ENCODE results near the gene HMCN2. TPM values are rescaled to one million over a fixed set of nuclear protein-coding genes. Genes with fewer than 3 reads are reported as not detected.

Gene HMCN2
- total RNA-seq, 1 donor from 2014 or later = 0.15 TPM

DNA sequence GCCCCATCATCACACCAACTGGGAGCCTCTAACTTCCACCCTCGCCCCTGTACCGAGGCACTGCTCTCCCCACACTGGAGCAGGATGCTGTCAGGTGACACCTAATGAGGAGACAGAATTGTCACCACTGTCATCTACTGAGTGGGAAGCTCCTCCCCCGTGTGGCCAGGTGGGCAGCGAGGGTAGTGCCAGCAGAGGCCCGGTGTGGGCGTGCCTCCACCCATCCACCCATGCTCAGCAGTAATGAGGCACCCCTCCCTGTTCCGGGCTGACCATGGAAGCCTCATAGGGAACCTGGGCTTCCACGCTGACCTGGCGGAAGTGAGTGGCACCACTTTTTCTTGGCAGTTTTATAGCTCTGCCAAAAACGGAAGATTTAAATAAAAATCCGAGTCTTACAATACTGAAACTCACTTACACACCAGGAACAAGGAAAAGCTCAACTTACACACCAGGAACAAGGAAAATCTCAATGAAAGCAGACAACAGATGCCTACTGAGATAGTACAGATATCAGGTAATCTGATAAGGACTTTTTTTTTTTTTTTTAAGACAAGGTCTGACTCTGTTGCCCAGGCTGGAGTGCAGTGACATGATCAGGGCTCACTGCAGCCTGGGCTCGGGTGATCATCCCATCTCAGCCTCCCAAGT, 148.6 kb downstream of the HMCN2 start:
- peaks cover 11% of the 10 kb centered on the region for H3K27me3 Mint-ChIP-seq (ENCODE audit: insufficient read depth, low read depth)
- H3K4me3 Mint-ChIP-seq = no peak overlapping the region
- H3K27ac Mint-ChIP-seq = peak overlapping the region; percentile 33
- H3K9ac ChIP-seq = no peak overlapping the region
- H3K9me3 Mint-ChIP-seq = no peaks in the 10 kb centered on the region
- H3K4me1 Mint-ChIP-seq = peaks cover 13% of the 10 kb centered on the region
- H3K4me2 ChIP-seq = no peak overlapping the region
- no peaks in the 10 kb centered on the region for H3K27me3 ChIP-seq
- no peaks in the 10 kb centered on the region for H3K9me3 ChIP-seq (ENCODE audit: low read depth)
- no peaks in the 10 kb centered on the region for H3K36me3 ChIP-seq
- no peak overlapping the region for H3K27ac ChIP-seq
- no peak overlapping the region for H2AFZ ChIP-seq (replicated peaks)
- no peaks in the 10 kb centered on the region for H4K20me1 ChIP-seq (ENCODE audit: low read depth)
- H3K4me3 ChIP-seq = no peak overlapping the region
- no peak for DNase-seq (ENCODE audit: low spot score)
- H3F3A ChIP-seq (ENCODE audit: low read depth) = no peaks in the 10 kb centered on the region
- no peaks in the 10 kb centered on the region for H3K4me1 ChIP-seq
- TF ChIP-seq EZH2phosphoT487 (IDR thresholded peaks at IDR 0.05) (no peak), EZH2 (IDR thresholded peaks at IDR 0.05) (no peak)
- TF ChIP-seq, protein P1, sequence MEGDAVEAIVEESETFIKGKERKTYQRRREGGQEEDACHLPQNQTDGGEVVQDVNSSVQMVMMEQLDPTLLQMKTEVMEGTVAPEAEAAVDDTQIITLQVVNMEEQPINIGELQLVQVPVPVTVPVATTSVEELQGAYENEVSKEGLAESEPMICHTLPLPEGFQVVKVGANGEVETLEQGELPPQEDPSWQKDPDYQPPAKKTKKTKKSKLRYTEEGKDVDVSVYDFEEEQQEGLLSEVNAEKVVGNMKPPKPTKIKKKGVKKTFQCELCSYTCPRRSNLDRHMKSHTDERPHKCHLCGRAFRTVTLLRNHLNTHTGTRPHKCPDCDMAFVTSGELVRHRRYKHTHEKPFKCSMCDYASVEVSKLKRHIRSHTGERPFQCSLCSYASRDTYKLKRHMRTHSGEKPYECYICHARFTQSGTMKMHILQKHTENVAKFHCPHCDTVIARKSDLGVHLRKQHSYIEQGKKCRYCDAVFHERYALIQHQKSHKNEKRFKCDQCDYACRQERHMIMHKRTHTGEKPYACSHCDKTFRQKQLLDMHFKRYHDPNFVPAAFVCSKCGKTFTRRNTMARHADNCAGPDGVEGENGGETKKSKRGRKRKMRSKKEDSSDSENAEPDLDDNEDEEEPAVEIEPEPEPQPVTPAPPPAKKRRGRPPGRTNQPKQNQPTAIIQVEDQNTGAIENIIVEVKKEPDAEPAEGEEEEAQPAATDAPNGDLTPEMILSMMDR (IDR thresholded peaks at IDR 0.05) = no peak
- no peaks in the 10 kb centered on the region for H3K79me2 ChIP-seq (ENCODE audit: low read depth)
- no peaks in the 10 kb centered on the region for H3K36me3 Mint-ChIP-seq

DNA sequence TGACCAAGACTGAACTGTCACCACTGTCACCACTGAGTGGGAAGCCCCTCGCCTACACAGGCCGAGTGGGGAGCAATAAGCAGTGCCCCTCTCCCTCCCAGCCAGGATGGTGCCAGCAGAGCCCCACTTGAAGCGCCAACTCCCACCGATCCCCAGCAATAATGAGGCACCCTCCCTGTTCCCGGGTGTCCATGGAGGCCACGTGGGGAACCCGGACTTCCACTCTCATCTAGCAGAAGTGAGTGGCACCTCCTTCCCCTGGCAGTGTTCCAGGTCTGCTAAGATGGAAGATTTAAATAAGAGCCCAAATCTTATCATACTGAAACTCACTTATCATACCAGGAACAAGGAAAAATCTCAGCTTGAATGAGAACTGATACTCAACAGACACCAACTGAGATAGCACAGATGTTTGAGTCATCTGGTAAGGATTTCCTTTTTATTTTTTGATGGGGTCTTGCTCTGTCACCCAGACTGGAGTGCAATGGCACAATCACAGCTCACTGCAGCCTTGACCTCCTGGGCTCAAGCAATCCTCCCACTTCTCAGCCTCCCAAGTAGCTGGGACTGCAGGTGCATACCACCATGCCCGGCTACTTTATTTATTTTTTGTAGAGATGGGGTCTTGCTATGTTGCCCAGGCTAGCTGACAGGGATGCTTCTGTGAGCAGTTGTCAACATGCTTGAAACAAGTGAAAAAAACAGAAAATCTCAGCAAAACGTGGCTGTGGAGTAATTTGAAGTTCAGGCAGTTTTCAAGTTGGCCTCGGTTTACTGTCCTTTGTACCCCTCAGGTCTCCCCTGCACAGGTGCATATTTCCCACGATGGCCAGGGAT, 149.6 kb downstream of the HMCN2 start:
- no peaks in the 10 kb centered on the region for H3K27me3 ChIP-seq
- Mint-ChIP-seq H3K27ac (no peak overlapping the region), H3K36me3 (no peaks in the 10 kb centered on the region), H3K4me3 (no peak overlapping the region), H3K9me3 (no peaks in the 10 kb centered on the region), H3K27me3 (ENCODE audit: insufficient read depth, low read depth) (peaks cover 11% of the 10 kb centered on the region), H3K4me1 (peaks cover 13% of the 10 kb centered on the region)
- H3K27ac ChIP-seq = no peak overlapping the region
- no peaks in the 10 kb centered on the region for H3F3A ChIP-seq (ENCODE audit: low read depth)
- no peak for TF ChIP-seq EZH2phosphoT487 (IDR thresholded peaks at IDR 0.05)
- TF ChIP-seq, protein P1 (IDR thresholded peaks at IDR 0.05) = no peak
- no peak for TF ChIP-seq EZH2 (IDR thresholded peaks at IDR 0.05)
- H3K79me2 ChIP-seq (ENCODE audit: low read depth) = no peaks in the 10 kb centered on the region
- H4K20me1 ChIP-seq (ENCODE audit: low read depth) = no peaks in the 10 kb centered on the region
- no peak overlapping the region for H3K4me2 ChIP-seq
- no peaks in the 10 kb centered on the region for H3K4me1 ChIP-seq
- H3K9me3 ChIP-seq (ENCODE audit: low read depth) = no peaks in the 10 kb centered on the region
- DNase-seq (ENCODE audit: low spot score) = no peak
- no peak overlapping the region for H3K4me3 ChIP-seq
- no peak overlapping the region for H2AFZ ChIP-seq (replicated peaks)
- no peak overlapping the region for H3K9ac ChIP-seq
- H3K36me3 ChIP-seq = no peaks in the 10 kb centered on the region

DNA sequence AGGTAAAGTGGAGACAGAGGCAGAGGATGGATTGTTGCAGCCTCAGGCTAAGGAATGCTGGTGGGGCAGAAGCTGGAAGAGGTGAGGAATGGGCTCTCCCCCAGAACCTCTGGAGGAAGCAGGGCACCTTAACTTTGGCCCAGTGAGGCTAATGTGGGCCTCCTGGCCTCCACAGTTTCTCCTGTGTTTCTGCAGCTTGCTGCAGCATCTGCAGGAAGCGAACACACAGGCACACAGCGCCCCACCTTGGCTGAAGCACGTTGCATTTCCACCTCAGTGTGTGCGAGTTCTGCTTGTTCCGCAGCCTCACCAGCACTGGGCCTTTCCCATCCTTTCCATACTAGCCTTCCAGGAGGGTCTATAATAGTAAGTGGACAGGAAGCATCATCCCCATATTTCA, 152.0 kb downstream of the HMCN2 start:
- no peaks in the 10 kb centered on the region for H3K36me3 ChIP-seq
- no peak overlapping the region for H3K4me3 Mint-ChIP-seq
- H4K20me1 ChIP-seq (ENCODE audit: low read depth) = no peaks in the 10 kb centered on the region
- H3K27ac Mint-ChIP-seq = no peak overlapping the region
- TF ChIP-seq, protein P1 (IDR thresholded peaks at IDR 0.05) = peak; percentile 37
- no peak for TF ChIP-seq EZH2 (IDR thresholded peaks at IDR 0.05)
- no peak for TF ChIP-seq EZH2phosphoT487 (IDR thresholded peaks at IDR 0.05)
- no peaks in the 10 kb centered on the region for H3K9me3 Mint-ChIP-seq
- H3K9ac ChIP-seq = no peak overlapping the region
- H3K27me3 ChIP-seq = no peaks in the 10 kb centered on the region
- no peak overlapping the region for H2AFZ ChIP-seq (replicated peaks)
- H3K4me2 ChIP-seq = no peak overlapping the region
- H3F3A ChIP-seq (ENCODE audit: low read depth) = peaks cover 3% of the 10 kb centered on the region
- H3K36me3 Mint-ChIP-seq = no peaks in the 10 kb centered on the region
- peaks cover 12% of the 10 kb centered on the region for H3K4me1 ChIP-seq
- H3K4me3 ChIP-seq = no peak overlapping the region
- no peak overlapping the region for H3K27ac ChIP-seq
- DNase-seq (ENCODE audit: low spot score) = peak; percentile 47
- no peaks in the 10 kb centered on the region for H3K79me2 ChIP-seq (ENCODE audit: low read depth)
- H3K4me1 Mint-ChIP-seq = peaks cover 14% of the 10 kb centered on the region
- peaks cover 9% of the 10 kb centered on the region for H3K27me3 Mint-ChIP-seq (ENCODE audit: insufficient read depth, low read depth)
- no peaks in the 10 kb centered on the region for H3K9me3 ChIP-seq (ENCODE audit: low read depth)

All from neural progenitor cell (in vitro differentiated cells).